Skeletal muscle satellite cell (primary cell): ENCODE data around the gene COL9A2.

Experiments
- H3K27me3 ChIP-seq: 2 replicates; pipeline ENCODE4 v1.7.0; 2013; ENCODE audit warnings: low read length; ENCODE audit not compliant: control insufficient read depth, insufficient read depth
- H3K36me3 ChIP-seq: 2 replicates; pipeline ENCODE4 v1.7.0; 2013; ENCODE audit warnings: mild to moderate bottlenecking, control low read depth, low read length; ENCODE audit not compliant: insufficient read depth
- H3K4me1 ChIP-seq: 2 replicates; pipeline ENCODE4 v1.7.0; 2013; ENCODE audit warnings: low read length; ENCODE audit not compliant: control insufficient read depth, insufficient read depth
- H3K4me2 ChIP-seq: 2 replicates; pipeline ENCODE4 v1.7.0; 2013; ENCODE audit warnings: mild to moderate bottlenecking, low read length
- H3K4me3 ChIP-seq: 2 replicates; pipeline ENCODE4 v1.7.0; 2013; ENCODE audit warnings: low read length
- H3K9ac ChIP-seq: 2 replicates; pipeline ENCODE4 v1.7.0; 2013; ENCODE audit warnings: mild to moderate bottlenecking, low read depth, low read length, moderate library complexity
- H3K9me3 ChIP-seq: replicated peaks from 2 replicates; pipeline ENCODE4 v1.7.0; 2013; ENCODE audit warnings: mild to moderate bottlenecking, control low read depth, low read length

Gene COL9A2

GRCh38 chr1:40267767-40268187 is 49.3 kb downstream of the COL9A2 start:
- Histone ChIP-seq H3K4me1 (peaks cover 18% of the 10 kb centered on the region), H3K4me3 (no peak overlapping the region), H3K27me3 (no peaks in the 10 kb centered on the region), H3K9me3 (no peaks in the 10 kb centered on the region), H3K9ac (peak overlapping the region; percentile 68), H3K4me2 (peak overlapping the region; percentile 9), H3K36me3 (peaks cover 63% of the 10 kb centered on the region)

GRCh38 chr1:40266786-40267535 is 50.1 kb downstream of the COL9A2 start:
- Histone ChIP-seq H3K9ac (peak overlapping the region; percentile 32), H3K4me3 (no peak overlapping the region), H3K4me2 (no peak overlapping the region), H3K27me3 (no peaks in the 10 kb centered on the region), H3K36me3 (peaks cover 59% of the 10 kb centered on the region), H3K4me1 (peaks cover 18% of the 10 kb centered on the region), H3K9me3 (no peaks in the 10 kb centered on the region)

- H3K9ac ChIP-seq = no peak overlapping the region
- peaks cover 54% of the 10 kb centered on the region for H3K36me3 ChIP-seq
- no peaks in the 10 kb centered on the region for H3K27me3 ChIP-seq
- H3K4me1 ChIP-seq = peaks cover 18% of the 10 kb centered on the region
- H3K4me3 ChIP-seq = no peak overlapping the region
- H3K4me2 ChIP-seq = no peak overlapping the region
- no peaks in the 10 kb centered on the region for H3K9me3 ChIP-seq
Observed at GRCh38 chr1:40265919-40266318, 51.2 kb downstream of the COL9A2 start.

GRCh38 chr1:40265298-40265697 is 51.8 kb downstream of the COL9A2 start:
- H3K4me2 ChIP-seq = no peak overlapping the region
- no peak overlapping the region for H3K4me3 ChIP-seq
- peaks cover 54% of the 10 kb centered on the region for H3K36me3 ChIP-seq
- H3K27me3 ChIP-seq = no peaks in the 10 kb centered on the region
- peaks cover 18% of the 10 kb centered on the region for H3K4me1 ChIP-seq
- H3K9ac ChIP-seq = no peak overlapping the region
- no peaks in the 10 kb centered on the region for H3K9me3 ChIP-seq

- no peak overlapping the region for H3K4me3 ChIP-seq
Observed at GRCh38 chr1:40264354-40264781, 52.7 kb downstream of the COL9A2 start.

GRCh38 chr1:40258445-40258769 is 58.7 kb downstream of the COL9A2 start:
- Histone ChIP-seq H3K4me3 (peak overlapping the region; percentile 96), H3K4me1 (peaks cover 10% of the 10 kb centered on the region), H3K9ac (peak overlapping the region; percentile 97), H3K4me2 (peak overlapping the region; percentile 83), H3K27me3 (no peaks in the 10 kb centered on the region), H3K36me3 (peaks cover 32% of the 10 kb centered on the region), H3K9me3 (no peaks in the 10 kb centered on the region)

More at GRCh38 chr1:40264354-40264781, 52.7 kb downstream of the COL9A2 start:
- H3K4me1 ChIP-seq = peaks cover 22% of the 10 kb centered on the region
- no peak overlapping the region for H3K4me2 ChIP-seq
- peaks cover 53% of the 10 kb centered on the region for H3K36me3 ChIP-seq
- H3K27me3 ChIP-seq = no peaks in the 10 kb centered on the region
- H3K9ac ChIP-seq = no peak overlapping the region
- H3K9me3 ChIP-seq = no peaks in the 10 kb centered on the region

GRCh38 chr1:40257688-40258444 is 59.2 kb downstream of the COL9A2 start, which contains the start of gene ZMPSTE24:
Gene ZMPSTE24 (plus strand): TSS chr1:40258236. CDS start chr1:40258272, 36 bp downstream.
- H3K4me1 ChIP-seq = peaks cover 10% of the 10 kb centered on the region
- H3K9me3 ChIP-seq = no peaks in the 10 kb centered on the region
- no peaks in the 10 kb centered on the region for H3K27me3 ChIP-seq
- H3K36me3 ChIP-seq = peaks cover 26% of the 10 kb centered on the region
- peak within 1 kb of the TSS; percentile 97 for H3K9ac ChIP-seq
- peak within 1 kb of the TSS; percentile 96 for H3K4me3 ChIP-seq
- H3K4me2 ChIP-seq = peak within 1 kb of the TSS; percentile 83

GRCh38 chr1:40257313-40257687 is 59.8 kb downstream of the COL9A2 start:
- Histone ChIP-seq H3K4me3 (peak overlapping the region; percentile 96), H3K9ac (peak overlapping the region; percentile 97), H3K36me3 (peaks cover 22% of the 10 kb centered on the region), H3K4me2 (peak overlapping the region; percentile 79), H3K9me3 (no peaks in the 10 kb centered on the region), H3K4me1 (peaks cover 10% of the 10 kb centered on the region), H3K27me3 (no peaks in the 10 kb centered on the region)

GRCh38 chr1:40256401-40257084 is 60.5 kb downstream of the COL9A2 start:
- Histone ChIP-seq H3K4me1 (peaks cover 10% of the 10 kb centered on the region), H3K4me3 (peak overlapping the region; percentile 96), H3K36me3 (peaks cover 22% of the 10 kb centered on the region), H3K4me2 (peak overlapping the region; percentile 79), H3K9me3 (no peaks in the 10 kb centered on the region), H3K9ac (peak overlapping the region; percentile 97), H3K27me3 (no peaks in the 10 kb centered on the region)

- Histone ChIP-seq H3K9me3 (no peaks in the 10 kb centered on the region), H3K4me3 (no peak overlapping the region), H3K4me1 (peaks cover 10% of the 10 kb centered on the region), H3K36me3 (peaks cover 10% of the 10 kb centered on the region), H3K27me3 (no peaks in the 10 kb centered on the region), H3K9ac (no peak overlapping the region), H3K4me2 (no peak overlapping the region)
Observed at GRCh38 chr1:40255231-40255630, 61.9 kb downstream of the COL9A2 start.

- Histone ChIP-seq H3K9me3 (no peaks in the 10 kb centered on the region), H3K4me3 (no peak overlapping the region), H3K4me1 (peaks cover 6% of the 10 kb centered on the region), H3K36me3 (peaks cover 2% of the 10 kb centered on the region), H3K9ac (no peak overlapping the region), H3K4me2 (no peak overlapping the region), H3K27me3 (no peaks in the 10 kb centered on the region)
Observed at GRCh38 chr1:40252601-40253000, 64.5 kb downstream of the COL9A2 start.
